GM12875 (cell line): ENCODE data around the gene DUSP3.

Experiments used
- H3K4me3 ChIP-seq: one replicate; pipeline ENCODE4 v1.5.1; 2011; ENCODE audit warnings: low read depth, low read length, control low read depth
- CTCF ChIP-seq: IDR thresholded peaks from 2 replicates; pipeline ENCODE4 v1.5.1; 2011; ENCODE audit warnings: low read depth, mild to moderate bottlenecking, control low read depth, inconsistent platforms, low read length, moderate library complexity, borderline replicate concordance; ENCODE audit not compliant: insufficient read depth

DUSP3 gene

DNA sequence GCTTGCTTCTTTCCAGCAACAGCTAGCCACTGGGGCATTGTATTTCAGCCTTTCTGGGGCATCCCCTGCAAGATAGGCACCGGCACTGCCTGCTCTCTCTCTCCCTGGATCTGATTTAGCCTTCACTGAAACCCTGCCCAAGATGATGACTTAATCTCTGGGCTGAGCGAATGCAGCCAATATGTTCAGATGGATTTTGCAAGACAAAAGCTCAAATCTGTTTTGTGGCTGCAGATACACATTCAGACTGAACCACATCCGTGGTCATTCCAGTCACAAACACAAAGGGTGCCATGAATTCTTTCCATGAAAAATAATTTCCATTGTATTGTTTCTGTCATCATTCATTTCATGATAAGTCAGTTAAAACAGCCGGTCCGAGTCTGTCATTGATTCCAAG, 44.4 kb downstream of the DUSP3 start:
- H3K4me3 ChIP-seq = no peak overlapping the region
- TF ChIP-seq CTCF = no peak

- H3K4me3 ChIP-seq = no peak overlapping the region
- no peak for TF ChIP-seq CTCF
Observed at GRCh38 chr17:43733956-43734355, 44.8 kb downstream of the DUSP3 start.

DNA sequence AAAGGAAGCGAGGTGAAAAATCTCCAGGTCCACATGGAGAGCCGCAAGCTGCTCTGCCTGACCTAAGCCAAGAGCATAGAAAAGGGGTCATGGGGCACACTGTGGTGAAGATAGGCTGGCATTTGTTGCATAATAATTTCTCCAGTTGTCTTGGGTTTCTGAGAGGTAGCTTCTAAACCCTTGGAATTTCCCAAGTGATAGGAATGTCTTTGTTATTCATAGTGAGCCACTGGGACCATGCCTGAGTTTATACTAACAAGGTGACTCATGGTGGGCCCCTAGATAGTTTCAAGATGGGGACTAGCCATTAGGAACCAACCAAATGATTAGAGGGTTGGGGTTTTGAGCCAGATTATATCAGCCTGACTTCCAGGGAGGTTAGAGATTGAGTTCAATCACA, 45.8 kb downstream of the DUSP3 start:
- H3K4me3 ChIP-seq = no peak overlapping the region
- TF ChIP-seq CTCF = no peak

- no peak overlapping the region for H3K4me3 ChIP-seq
- no peak for TF ChIP-seq CTCF
Observed at GRCh38 chr17:43728081-43728480, 50.7 kb downstream of the DUSP3 start.

- TF ChIP-seq CTCF = no peak
- no peak overlapping the region for H3K4me3 ChIP-seq
Observed at GRCh38 chr17:43723697-43724359, 54.9 kb downstream of the DUSP3 start.

DNA sequence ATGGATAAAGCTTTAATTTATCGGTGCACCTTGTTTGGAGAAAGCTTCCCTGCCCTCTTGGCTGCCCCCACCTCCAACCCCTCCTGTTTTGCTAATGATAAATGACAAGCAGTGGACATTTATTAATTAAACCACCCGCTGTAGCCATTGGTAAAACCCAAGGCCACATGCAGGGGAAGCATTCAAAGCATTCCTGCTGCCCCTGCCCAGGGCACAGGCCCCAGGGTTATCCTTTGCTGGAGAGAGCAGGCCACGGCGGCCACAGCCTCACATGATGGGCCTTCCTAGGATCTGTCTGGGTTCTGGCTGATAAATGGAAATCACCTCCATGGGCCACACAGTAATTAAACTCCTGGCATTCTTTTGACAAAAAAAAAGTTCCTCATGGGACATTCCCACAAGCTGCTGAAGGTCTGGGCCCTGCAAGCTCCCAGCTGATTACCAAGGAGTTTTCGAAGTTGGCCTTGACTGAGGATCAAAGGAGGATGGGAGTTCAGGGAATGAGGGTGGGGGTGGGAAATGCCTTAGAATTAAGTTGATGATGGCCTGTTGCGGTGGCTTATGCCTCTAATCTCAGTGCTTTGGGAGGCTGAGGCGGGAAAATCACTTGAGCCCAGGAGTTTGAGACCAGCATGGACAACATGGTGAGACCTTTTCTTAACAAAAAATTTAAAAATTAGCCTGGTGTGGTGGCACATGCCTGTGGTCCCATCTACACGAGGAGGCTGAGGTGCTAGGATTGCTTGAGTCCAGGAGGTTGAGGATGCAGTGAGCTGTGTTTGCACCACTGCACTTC, 55.7 kb downstream of the DUSP3 start:
- TF ChIP-seq CTCF = no peak
- H3K4me3 ChIP-seq = no peak overlapping the region

- H3K4me3 ChIP-seq = no peak overlapping the region
- TF ChIP-seq CTCF = no peak
Observed at GRCh38 chr17:43722269-43722619, 56.5 kb downstream of the DUSP3 start.
